Stimulated activated CD8-positive, alpha-beta memory T cell treated with anti-CD3 and anti-CD28 coated beads, Interleukin-15, amount 100 ng/mL, for 48 hours (primary cell): Measurements from ENCODE around the gene CFAP46.
"Not testable (repeated sequence)": the region's sequence is repeated elsewhere in the genome, so short reads cannot be mapped to it uniquely, and the experiment has no call there.

Experiments
- DNase-seq, 2 donors: peaks; one replicate each; pipeline ENCODE4 v3.0.0-alpha.2; 2020; ENCODE audit warnings: low read depth in 2 of 2

The CFAP46 gene

GRCh38 chr10:132899054-132899750 is 43.2 kb downstream of the CFAP46 start:
- DNase-seq = no peak

GRCh38 chr10:132898391-132899053 is 43.8 kb downstream of the CFAP46 start:
- DNase-seq = no peak

GRCh38 chr10:132897516-132898381 is 44.6 kb downstream of the CFAP46 start:
- DNase-seq = no peak

- not testable (repeated sequence) for DNase-seq
Measured at GRCh38 chr10:132893786-132894185, 48.6 kb downstream of the CFAP46 start.

- no peak for DNase-seq
Measured at GRCh38 chr10:132893090-132893489, 49.3 kb downstream of the CFAP46 start.

- no peak for DNase-seq
Measured at GRCh38 chr10:132892004-132892403, 50.4 kb downstream of the CFAP46 start.

- no peak for DNase-seq
Measured at GRCh38 chr10:132891368-132891767, 51.0 kb downstream of the CFAP46 start.

- no peak for DNase-seq
Measured at GRCh38 chr10:132890301-132890700, 52.1 kb downstream of the CFAP46 start.

GRCh38 chr10:132889556-132889955 is 52.8 kb downstream of the CFAP46 start:
- DNase-seq = no peak

- no peak for DNase-seq
Measured at GRCh38 chr10:132888898-132889490, 53.4 kb downstream of the CFAP46 start.

GRCh38 chr10:132888446-132888845 is 53.9 kb downstream of the CFAP46 start:
- DNase-seq = not testable (repeated sequence)

- no peak for DNase-seq
Measured at GRCh38 chr10:132886211-132887099, 55.9 kb downstream of the CFAP46 start.

GRCh38 chr10:132885451-132886210 is 56.7 kb downstream of the CFAP46 start:
- DNase-seq = no peak

- DNase-seq = no peak
Measured at GRCh38 chr10:132884691-132885271, 57.6 kb downstream of the CFAP46 start.

- DNase-seq = no peak
Measured at GRCh38 chr10:132884041-132884440, 58.3 kb downstream of the CFAP46 start.

- no peak for DNase-seq
Measured at GRCh38 chr10:132883391-132883881, 58.9 kb downstream of the CFAP46 start.

- no peak for DNase-seq
Measured at GRCh38 chr10:132882069-132882951, 60.1 kb downstream of the CFAP46 start.

GRCh38 chr10:132881186-132881920 is 61.0 kb downstream of the CFAP46 start:
- DNase-seq = no peak
